ENCODE results near the gene PRDM16.

GRCh38 chr1:3344395-3344794 is 275.4 kb downstream of the PRDM16 start:
- TF ChIP-seq, protein P1, sequence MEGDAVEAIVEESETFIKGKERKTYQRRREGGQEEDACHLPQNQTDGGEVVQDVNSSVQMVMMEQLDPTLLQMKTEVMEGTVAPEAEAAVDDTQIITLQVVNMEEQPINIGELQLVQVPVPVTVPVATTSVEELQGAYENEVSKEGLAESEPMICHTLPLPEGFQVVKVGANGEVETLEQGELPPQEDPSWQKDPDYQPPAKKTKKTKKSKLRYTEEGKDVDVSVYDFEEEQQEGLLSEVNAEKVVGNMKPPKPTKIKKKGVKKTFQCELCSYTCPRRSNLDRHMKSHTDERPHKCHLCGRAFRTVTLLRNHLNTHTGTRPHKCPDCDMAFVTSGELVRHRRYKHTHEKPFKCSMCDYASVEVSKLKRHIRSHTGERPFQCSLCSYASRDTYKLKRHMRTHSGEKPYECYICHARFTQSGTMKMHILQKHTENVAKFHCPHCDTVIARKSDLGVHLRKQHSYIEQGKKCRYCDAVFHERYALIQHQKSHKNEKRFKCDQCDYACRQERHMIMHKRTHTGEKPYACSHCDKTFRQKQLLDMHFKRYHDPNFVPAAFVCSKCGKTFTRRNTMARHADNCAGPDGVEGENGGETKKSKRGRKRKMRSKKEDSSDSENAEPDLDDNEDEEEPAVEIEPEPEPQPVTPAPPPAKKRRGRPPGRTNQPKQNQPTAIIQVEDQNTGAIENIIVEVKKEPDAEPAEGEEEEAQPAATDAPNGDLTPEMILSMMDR (IDR thresholded peaks at IDR 0.05; ENCODE audit: insufficient read depth, low read depth, low read length), result no peak
- TF ChIP-seq EZH2 (IDR thresholded peaks at IDR 0.05; ENCODE audit: insufficient read depth, low read length), result no peak

Measured in astrocyte (in vitro differentiated cells and primary cell).